ENCODE data around the gene PADI2.

GRCh38 chr1:17143760-17144159 is 24.5 kb upstream of the PADI2 start:
- TF ChIP-seq CTCF (conservative IDR thresholded peaks at IDR 0.05; ENCODE audit: low read length) (no peak), EZH2phosphoT487 (IDR thresholded peaks at IDR 0.05; ENCODE audit: borderline replicate concordance, low read depth, low read length) (no peak)

All from OCI-LY7 (cell line).